HepG2 (cell line): ENCODE results near the gene PIBF1. TPM values are rescaled to one million over a fixed set of nuclear protein-coding genes. Genes with fewer than 3 reads are reported as not detected.
"Not testable (repeated sequence)": the region's sequence is repeated elsewhere in the genome, so short reads cannot be mapped to it uniquely, and the experiment has no call there.

Source experiments
- ATAC-seq: fragments of 200-7000 bp; cut with Tn5 transposase; 3 replicates; pipeline ENCODE4 v1.9.1; 2020; ENCODE audit warnings: mild to moderate bottlenecking, moderate library complexity
- BruUV-seq: library from RNA; stranded (reverse); fragments of 400-500 nt; replicated peaks from 2 replicates; lab custom pipeline; 2021; lab: Mats Ljungman, UMichigan
- CTCF ChIA-PET: fragments of 300-600 bp; formaldehyde crosslinking; extraction: SDS; loops from one replicate; lab custom pipeline; 2021; ENCODE audit warnings: low total read pairs, inconsistent platforms, low intra/inter-chr PET ratio; lab: Yijun Ruan, JAX
- POLR2A ChIA-PET: fragments of 350-600 bp; sonication (Branson Sonifier 250); formaldehyde crosslinking; loops from one replicate; lab custom pipeline; 2020; ENCODE audit warnings: antibody characterized with exemption, inconsistent platforms; lab: Yijun Ruan, JAX
- DNase-seq: peaks from one replicate; pipeline ENCODE4 v3.0.0-alpha.2; 2015; ENCODE audit warnings: low spot score
- FAIRE-seq: peaks from 3 replicates; lab custom pipeline; 2011; peaks lifted over from hg19 to GRCh38; lab: Jason Lieb, UNC
- H2AFZ ChIP-seq: one replicate; pipeline ENCODE4 v1.6.1; 2011; ENCODE audit warnings: low read length, inconsistent platforms
- H3K27ac ChIP-seq: fragments of 300-600 bp; 3 replicates; pipeline ENCODE4 v1.8.0; 2011; ENCODE audit warnings: mixed run types, mild to moderate bottlenecking, mixed read lengths, low read length, inconsistent platforms; ENCODE audit not compliant: insufficient read depth; ENCODE audit errors: extremely low read length
- H3K27me3 ChIP-seq, 2 experiments: fragments of 200-600 bp in 1 of 2; 2 replicates in 1 of 2; 3 replicates in 1 of 2; pipeline versions ENCODE4 v1.6.0 to v1.8.0; 2011; ENCODE audit warnings: low read length in 2 of 2, mild to moderate bottlenecking in 2 of 2, moderate library complexity in 2 of 2, inconsistent platforms in 1 of 2; ENCODE audit not compliant: insufficient read depth in 2 of 2, control insufficient read depth in 1 of 2
- H3K36me3 ChIP-seq, 2 experiments: fragments of 200-600 bp in 1 of 2; replicated peaks in 1 of 2; 2 replicates in 1 of 2; 3 replicates in 1 of 2; pipeline versions ENCODE4 v1.5.1 to v1.8.0; 2011; ENCODE audit warnings: low read length in 2 of 2, inconsistent platforms in 1 of 2; ENCODE audit not compliant: insufficient read depth in 2 of 2, control insufficient read depth in 1 of 2
- H3K4me1 ChIP-seq: 2 replicates; pipeline ENCODE4 v1.5.1; 2012; ENCODE audit warnings: low read length, inconsistent platforms; ENCODE audit not compliant: insufficient read depth
- H3K4me2 ChIP-seq: 2 replicates; pipeline ENCODE4 v1.6.0; 2011; ENCODE audit warnings: low read depth, low read length, inconsistent platforms
- H3K4me3 ChIP-seq, 3 experiments: fragments of 200-600 bp in 1 of 3; sonication (generic), shearing (Covaris generic) in 1 of 3; replicated peaks in 1 of 3; 2 replicates each; pipeline ENCODE4 v1.5.1; 2011 to 2016; ENCODE audit warnings: low read length in 3 of 3, inconsistent platforms in 2 of 3, low read depth in 2 of 3, mild to moderate bottlenecking in 2 of 3, control low read depth in 1 of 3, mixed read lengths in 1 of 3; ENCODE audit not compliant: insufficient read depth in 1 of 3
- H3K79me2 ChIP-seq: one replicate; pipeline ENCODE4 v1.6.1; 2011; ENCODE audit warnings: low read length, inconsistent platforms; ENCODE audit not compliant: insufficient read depth
- H3K9ac ChIP-seq: 2 replicates; pipeline ENCODE4 v1.6.0; 2011; ENCODE audit warnings: mild to moderate bottlenecking, low read depth, low read length, inconsistent platforms; ENCODE audit not compliant: insufficient read depth
- H3K9me3 ChIP-seq: 2 replicates; pipeline ENCODE4 v1.5.1; 2012; ENCODE audit warnings: mild to moderate bottlenecking, low read length
- H4K20me1 ChIP-seq: 2 replicates; pipeline ENCODE4 v1.6.0; 2011; ENCODE audit warnings: inconsistent platforms, mild to moderate bottlenecking, low read length, moderate library complexity; ENCODE audit not compliant: insufficient read depth
- ARHGAP35 ChIP-seq: sonication (generic); formaldehyde crosslinking; IDR thresholded peaks from 2 replicates; pipeline ENCODE4 v1.9.0; 2022; ENCODE audit warnings: mild to moderate bottlenecking, inconsistent platforms, moderate library complexity, missing genetic modification reagents, borderline replicate concordance
- CAMTA2 ChIP-seq: sonication (generic); formaldehyde crosslinking; IDR thresholded peaks from 2 replicates; pipeline ENCODE4 v1.4.0; 2020; ENCODE audit warnings: mild to moderate bottlenecking, missing genetic modification reagents, borderline replicate concordance
- MBD4 ChIP-seq: IDR thresholded peaks from 2 replicates; pipeline ENCODE4 v1.6.1; 2012; ENCODE audit warnings: low read length, inconsistent platforms, borderline replicate concordance
- MEF2D ChIP-seq: sonication (generic); formaldehyde crosslinking; IDR thresholded peaks from 2 replicates; pipeline ENCODE4 v1.5.1; 2020; ENCODE audit warnings: mild to moderate bottlenecking, missing genetic modification reagents
- MEIS2 ChIP-seq: sonication (generic); formaldehyde crosslinking; IDR thresholded peaks from 2 replicates; pipeline ENCODE4 v1.9.0; 2021; ENCODE audit warnings: mild to moderate bottlenecking, missing genetic modification reagents
- NAIF1 ChIP-seq: sonication (generic); formaldehyde crosslinking; IDR thresholded peaks from 2 replicates; pipeline ENCODE4 v1.5.0; 2020; ENCODE audit warnings: mild to moderate bottlenecking, missing genetic modification reagents, borderline replicate concordance
- RCOR2 ChIP-seq: IDR thresholded peaks from 2 replicates; pipeline ENCODE4 v1.6.1; 2016; ENCODE audit warnings: missing biosample characterization, missing genetic modification reagents
- SALL1 ChIP-seq: sonication (generic); formaldehyde crosslinking; IDR thresholded peaks from 2 replicates; pipeline ENCODE4 v1.8.0; 2022; ENCODE audit warnings: mild to moderate bottlenecking, missing genetic modification reagents
- ZNF282 ChIP-seq: fragments of 450-650 bp; IDR thresholded peaks from 2 replicates; pipeline ENCODE4 v1.6.1; 2018; ENCODE audit not compliant: partially characterized antibody
- ZZZ3 ChIP-seq: sonication (generic); formaldehyde crosslinking; IDR thresholded peaks from 2 replicates; pipeline ENCODE4 v1.4.0; 2020; ENCODE audit warnings: missing genetic modification reagents, mild to moderate bottlenecking, borderline replicate concordance
- WGBS: methylation state at CpG from one replicate; pipeline ENCODE4 v1.1.6; 2017; ENCODE audit warnings: low lambda C conversion rate; 5-methylcytosine and 5-hydroxymethylcytosine counted together
- in situ Hi-C: cut with HindIII; loops from 2 replicates; pipeline ENCODE4 v1.10.0; 2017; ENCODE audit warnings: low pct_unique_long_range_greater_than_20kb; ENCODE audit not compliant: extremely low pct_ligation_motif_present
- intact Hi-C: fragments of 100-400 bp; cut with micrococcal nuclease; formaldehyde crosslinking; loops from one replicate; pipeline ENCODE4 v1.10.0; 2022; ENCODE audit not compliant: unreplicated experiment
- polyA plus RNA-seq, 8 experiments: library from polyadenylated mRNA; depleted of rRNA in 3 of 8; stranded (reverse) in 7 of 8; unstranded in 1 of 8; fragments of >200 nt; fragmentation: Illumina TruSeq in 4 of 8; extraction: Trizol in 4 of 8; gene quantifications; 2 replicates each; pipeline versions ENCODE4 v1.2.1 to v1.2.3, GENCODE V29; 2011 to 2016; ENCODE audit warnings: low read depth in 4 of 8, missing spikeins in 1 of 8, mixed read lengths in 1 of 8; ENCODE audit not compliant: insufficient read depth in 1 of 8
- total RNA-seq, 5 experiments: library from RNA; depleted of rRNA; stranded (reverse); fragments of >200 nt; fragmentation: Illumina TruSeq; extraction: Trizol; gene quantifications; 2 replicates each; pipeline ENCODE4 v1.2.3, GENCODE V29; 2016; ENCODE audit warnings: low read depth in 1 of 5
- TF ChIP-seq, protein P1 (sequence below): IDR thresholded peaks from 2 replicates; pipeline ENCODE4 v1.6.1; 2016; ENCODE audit warnings: control low read depth

PIBF1 gene
- total and polyA plus RNA-seq, 2 of the 13 experiments (the other 11 are each of a cell fraction or from before 2014, with no cell fraction given): 4.2 to 15.8 TPM

DNA sequence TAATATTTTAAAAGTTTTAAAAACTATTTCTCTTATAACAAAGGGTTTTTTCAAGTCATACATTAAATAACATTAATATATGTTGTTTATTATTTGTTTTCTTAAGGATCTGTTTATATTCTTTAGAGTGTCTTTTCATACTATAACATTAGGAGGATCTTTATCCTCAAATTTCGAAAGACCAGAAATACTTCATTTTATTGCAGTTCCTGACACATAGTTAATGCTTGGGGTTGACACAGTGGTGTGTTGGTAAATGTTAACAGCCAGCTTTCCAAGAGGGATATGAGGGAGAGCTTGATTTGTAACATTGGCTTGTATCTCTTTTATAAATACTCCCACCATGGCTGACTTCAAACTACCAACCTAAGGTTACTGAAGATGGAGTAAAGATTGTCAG is 150.3 kb downstream of the PIBF1 start:
- no TSS peak for BruUV-seq
- Histone ChIP-seq H3K79me2 (no peaks in the 10 kb centered on the region), H3K27me3 (no peaks in the 10 kb centered on the region), H2AFZ (no peak overlapping the region), H3K27ac (no peak overlapping the region), H3K36me3 (no peaks in the 10 kb centered on the region; a peak in 2 of 5 replicates), H3K4me3 (no peak overlapping the region), H3K4me2 (no peak overlapping the region), H3K9ac (no peak overlapping the region), H4K20me1 (no peaks in the 10 kb centered on the region), H3K9me3 (no peaks in the 10 kb centered on the region), H3K4me1 (no peaks in the 10 kb centered on the region)
- in situ Hi-C loops: no loop called here
- ChIA-PET POLR2A (no interaction called here), CTCF (no interaction called here)
- no peak for ATAC-seq
- WGBS: 94% methylated on average over 1 of the region's 1 CpG
- FAIRE-seq: no peak
- intact Hi-C loops: no loop called here
- no peak for TF ChIP-seq MEF2D (CRISPR knock-in tag)
- no peak for TF ChIP-seq MEIS2 (CRISPR knock-in tag)
- no peak for TF ChIP-seq CAMTA2 (CRISPR knock-in tag)
- no peak for TF ChIP-seq NAIF1 (CRISPR knock-in tag)
- TF ChIP-seq RCOR2: no peak
- no peak for TF ChIP-seq MBD4
- no peak for TF ChIP-seq ARHGAP35 (CRISPR knock-in tag)
- TF ChIP-seq, protein P1, sequence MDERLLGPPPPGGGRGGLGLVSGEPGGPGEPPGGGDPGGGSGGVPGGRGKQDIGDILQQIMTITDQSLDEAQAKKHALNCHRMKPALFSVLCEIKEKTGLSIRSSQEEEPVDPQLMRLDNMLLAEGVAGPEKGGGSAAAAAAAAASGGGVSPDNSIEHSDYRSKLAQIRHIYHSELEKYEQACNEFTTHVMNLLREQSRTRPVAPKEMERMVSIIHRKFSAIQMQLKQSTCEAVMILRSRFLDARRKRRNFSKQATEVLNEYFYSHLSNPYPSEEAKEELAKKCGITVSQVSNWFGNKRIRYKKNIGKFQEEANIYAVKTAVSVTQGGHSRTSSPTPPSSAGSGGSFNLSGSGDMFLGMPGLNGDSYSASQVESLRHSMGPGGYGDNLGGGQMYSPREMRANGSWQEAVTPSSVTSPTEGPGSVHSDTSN (CRISPR knock-in tag): no peak
- no peak for TF ChIP-seq ZNF282
- no peak for TF ChIP-seq ZZZ3
- TF ChIP-seq SALL1: no peak
- no peak for DNase-seq

DNA sequence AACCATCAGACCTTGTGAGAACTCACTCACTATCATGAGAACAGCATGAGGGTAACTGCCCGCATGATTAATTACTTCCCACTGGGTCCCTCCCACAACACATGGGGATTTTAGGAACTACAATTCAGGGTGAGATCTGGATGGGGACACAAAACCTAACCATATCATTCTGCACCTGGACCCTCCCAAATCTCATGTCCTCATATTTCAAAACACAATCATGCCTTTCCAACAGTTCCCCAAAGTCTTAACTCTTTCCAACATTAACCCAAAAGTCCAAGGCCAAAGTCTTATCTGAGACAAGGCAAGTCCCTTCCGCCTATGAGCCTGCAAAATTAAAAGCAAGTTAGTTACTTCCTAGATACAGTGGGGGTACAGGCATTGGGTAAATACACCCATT is 164.3 kb downstream of the PIBF1 start:
- not testable (repeated sequence) for H3K4me3 ChIP-seq

More for the DNA sequence above, 164.3 kb downstream of the PIBF1 start:
- BruUV-seq, H3K36me3 ChIP-seq, H3K4me1 ChIP-seq, H3K27ac ChIP-seq, POLR2A ChIA-PET, ATAC-seq, DNase-seq, H3K9ac ChIP-seq, CTCF ChIA-PET, H2AFZ ChIP-seq, H4K20me1 ChIP-seq, H3K9me3 ChIP-seq, H3K4me2 ChIP-seq, intact Hi-C loops, H3K27me3 ChIP-seq, H3K79me2 ChIP-seq, FAIRE-seq, in situ Hi-C loops: not testable (repeated sequence)
- WGBS: 92% methylated on average over 2 of the region's 2 CpGs
